H9 (cell line): ENCODE measurements around the gene TMEM115. TPM values are rescaled to one million over a fixed set of nuclear protein-coding genes. Genes with fewer than 3 reads are reported as not detected.

Experiments used
- DNase-seq: peaks from one replicate; pipeline ENCODE4 v3.0.0-alpha.2; 2017
- H2AFZ ChIP-seq: one replicate; pipeline ENCODE4 v1.6.1; 2013; ENCODE audit warnings: mild to moderate bottlenecking, low read length, control low read depth, moderate library complexity
- H2AK5ac ChIP-seq: 2 replicates; pipeline ENCODE4 v1.6.1; 2013; ENCODE audit warnings: low read length, control low read depth, mixed read lengths; ENCODE audit not compliant: insufficient read length
- H2BK120ac ChIP-seq: one replicate; pipeline ENCODE4 v1.6.1; 2013; ENCODE audit warnings: low read depth, mild to moderate bottlenecking, low read length, control low read depth, inconsistent platforms; ENCODE audit not compliant: poor library complexity, severe bottlenecking
- H2BK12ac ChIP-seq: 2 replicates; pipeline ENCODE4 v1.6.1; 2013; ENCODE audit warnings: low read length, control low read depth, mixed read lengths, low read depth; ENCODE audit not compliant: insufficient read length
- H2BK15ac ChIP-seq: 2 replicates; pipeline ENCODE4 v1.6.1; 2013; ENCODE audit warnings: low read depth, low read length, control low read depth
- H2BK20ac ChIP-seq: one replicate; pipeline ENCODE4 v1.6.1; 2013; ENCODE audit warnings: low read depth, mild to moderate bottlenecking, low read length, control low read depth, inconsistent platforms; ENCODE audit not compliant: poor library complexity, severe bottlenecking
- H2BK5ac ChIP-seq: 2 replicates; pipeline ENCODE4 v1.6.1; 2013; ENCODE audit warnings: low read length, control low read depth, mixed read lengths; ENCODE audit not compliant: insufficient read length
- H3K14ac ChIP-seq: 2 replicates; pipeline ENCODE4 v1.6.1; 2013; ENCODE audit warnings: low read length, control low read depth; ENCODE audit not compliant: insufficient read depth
- H3K18ac ChIP-seq: 2 replicates; pipeline ENCODE4 v1.6.1; 2013; ENCODE audit warnings: low read depth, mild to moderate bottlenecking, mixed read lengths, low read length, control low read depth; ENCODE audit not compliant: insufficient read length
- H3K23ac ChIP-seq: 2 replicates; pipeline ENCODE4 v1.6.1; 2013; ENCODE audit warnings: low read length, control low read depth, mixed read lengths, low read depth; ENCODE audit not compliant: insufficient read length
- H3K23me2 ChIP-seq: 2 replicates; pipeline ENCODE4 v1.6.1; 2013; ENCODE audit warnings: low read depth, mild to moderate bottlenecking, mixed read lengths, low read length, control low read depth; ENCODE audit not compliant: insufficient read length, poor library complexity, severe bottlenecking
- H3K27ac ChIP-seq: 2 replicates; pipeline ENCODE4 v1.5.1; 2013; ENCODE audit warnings: low read length, control low read depth, mixed read lengths, low read depth; ENCODE audit not compliant: insufficient read length
- H3K27me3 ChIP-seq: 2 replicates; pipeline ENCODE4 v1.6.1; 2013; ENCODE audit warnings: low read length, control low read depth, inconsistent platforms; ENCODE audit not compliant: insufficient read depth
- H3K4ac ChIP-seq: 2 replicates; pipeline ENCODE4 v1.6.1; 2013; ENCODE audit warnings: low read depth, mild to moderate bottlenecking, control low read depth, inconsistent platforms, low read length, moderate library complexity
- H3K4me1 ChIP-seq: 2 replicates; pipeline ENCODE4 v1.6.1; 2013; ENCODE audit warnings: low read length, control low read depth, inconsistent platforms; ENCODE audit not compliant: insufficient read depth
- H3K4me2 ChIP-seq: 2 replicates; pipeline ENCODE4 v1.6.1; 2013; ENCODE audit warnings: low read length, control low read depth, mixed read lengths; ENCODE audit not compliant: insufficient read length, insufficient read depth
- H3K56ac ChIP-seq: 2 replicates; pipeline ENCODE4 v1.6.1; 2013; ENCODE audit warnings: low read depth, mild to moderate bottlenecking, mixed read lengths, low read length, control low read depth; ENCODE audit not compliant: insufficient read length
- H3K79me1 ChIP-seq: 2 replicates; pipeline ENCODE4 v1.6.1; 2013; ENCODE audit warnings: low read depth, mild to moderate bottlenecking, moderate library complexity, low read length, control low read depth, inconsistent platforms; ENCODE audit not compliant: insufficient read depth, poor library complexity, severe bottlenecking
- H3K79me2 ChIP-seq: 2 replicates; pipeline ENCODE4 v1.6.1; 2013; ENCODE audit warnings: low read length, control low read depth, inconsistent platforms; ENCODE audit not compliant: insufficient read depth
- H3K9ac ChIP-seq: 2 replicates; pipeline ENCODE4 v1.6.1; 2013; ENCODE audit warnings: low read length, control low read depth, mixed read lengths; ENCODE audit not compliant: insufficient read length; ENCODE audit errors: extremely low read depth
- H3K9me3 ChIP-seq: one replicate; pipeline ENCODE4 v1.6.1; 2013; ENCODE audit warnings: low read depth, low read length, inconsistent platforms; ENCODE audit not compliant: control insufficient read depth
- H3T11ph ChIP-seq: one replicate; pipeline ENCODE4 v1.6.1; 2013; ENCODE audit warnings: mild to moderate bottlenecking, low read length, control low read depth, inconsistent platforms
- H4K20me1 ChIP-seq: one replicate; pipeline ENCODE4 v1.6.1; 2013; ENCODE audit not compliant: control insufficient read depth, insufficient read length, insufficient read depth
- H4K5ac ChIP-seq: 2 replicates; pipeline ENCODE4 v1.6.1; 2013; ENCODE audit warnings: low read depth, mild to moderate bottlenecking, mixed read lengths, low read length, control low read depth; ENCODE audit not compliant: insufficient read length
- H4K8ac ChIP-seq: replicated peaks from 2 replicates; pipeline ENCODE4 v1.6.1; 2013; ENCODE audit warnings: low read length, control low read depth, mixed read lengths, low read depth; ENCODE audit not compliant: insufficient read length
- H4K91ac ChIP-seq: 2 replicates; pipeline ENCODE4 v1.6.1; 2013; ENCODE audit warnings: low read depth, mild to moderate bottlenecking, moderate library complexity, mixed read lengths, low read length, control low read depth; ENCODE audit not compliant: insufficient read length
- H3K27ac Mint-ChIP-seq, 3 experiments: 2 replicates in 2 of 3; 3 replicates in 1 of 3; pipeline ENCODE4 v1.8.0; 2020 to 2021; ENCODE audit warnings: mixed read lengths in 3 of 3, mild to moderate bottlenecking in 1 of 3, moderate library complexity in 1 of 3
- H3K27me3 Mint-ChIP-seq: 2 replicates; pipeline ENCODE4 v1.8.0; 2021; ENCODE audit warnings: low read depth, mild to moderate bottlenecking, moderate library complexity, mixed read lengths
- H3K36me3 Mint-ChIP-seq, 3 experiments: 2 replicates in 2 of 3; 3 replicates in 1 of 3; pipeline ENCODE4 v1.8.0; 2020 to 2021; ENCODE audit warnings: low read depth in 3 of 3, mixed read lengths in 3 of 3; ENCODE audit not compliant: insufficient read depth in 1 of 3
- H3K4me1 Mint-ChIP-seq, 2 experiments: 2 replicates each; pipeline ENCODE4 v1.8.0; 2020; ENCODE audit warnings: mixed read lengths in 2 of 2
- H3K4me3 Mint-ChIP-seq, 2 experiments: 2 replicates in 1 of 2; 3 replicates in 1 of 2; pipeline ENCODE4 v1.8.0; 2020 to 2021; ENCODE audit warnings: mild to moderate bottlenecking in 2 of 2, mixed read lengths in 2 of 2, moderate library complexity in 1 of 2
- H3K9me3 Mint-ChIP-seq, 2 experiments: 2 replicates in 1 of 2; 3 replicates in 1 of 2; pipeline ENCODE4 v1.8.0; 2020; ENCODE audit warnings: mild to moderate bottlenecking in 2 of 2, mixed read lengths in 2 of 2, moderate library complexity in 1 of 2
- CTCF ChIP-seq: fragments of 200-600 bp; sonication (generic); conservative IDR thresholded peaks from 3 replicates; pipeline ENCODE4 v1.8.0; 2021; ENCODE audit warnings: antibody characterized with exemption, mild to moderate bottlenecking
- WGBS: extraction: QIAGEN DNeasy Blood & Tissue Kit; methylation state at CpG from one replicate; pipeline ENCODE4 v1.1.7; 2013; ENCODE audit warnings: missing lambda C conversion rate, low lambda C conversion rate, mixed read lengths; ENCODE audit not compliant: insufficient read length; ENCODE audit errors: extremely low coverage; 5-methylcytosine and 5-hydroxymethylcytosine counted together
- total RNA-seq: library from RNA; stranded (reverse); gene quantifications from 2 replicates; pipeline ENCODE4 v1.2.1, GENCODE V29; 2021

The TMEM115 gene
- total RNA-seq, 1 experiment from 2014 or later = 32.3 TPM

DNA sequence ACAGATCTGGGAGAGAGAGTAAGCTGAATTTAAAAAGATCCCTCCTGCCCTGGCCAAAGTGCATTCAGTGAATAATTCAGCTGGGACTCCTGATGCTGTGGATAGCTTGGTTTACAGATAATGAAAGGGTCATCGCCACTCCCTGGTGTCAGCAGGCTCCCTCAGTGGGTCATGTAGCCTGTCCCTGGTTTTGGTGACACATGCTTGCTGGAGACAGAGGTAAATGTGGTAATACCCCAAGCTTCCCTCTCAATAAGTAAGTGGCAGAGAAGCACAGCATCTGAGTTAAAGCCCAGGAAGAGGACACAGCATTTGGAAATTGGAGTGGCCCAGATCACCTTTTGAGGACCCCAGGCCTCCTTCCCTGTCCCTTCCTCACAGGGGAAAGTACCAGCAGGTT is 1.8 kb downstream of the TMEM115 start:
- Histone ChIP-seq H3K27ac (no peak overlapping the region), H3K23ac (no peak overlapping the region), H2BK5ac (no peak overlapping the region), H3K4me2 (peak overlapping the region; percentile 80), H3T11ph (no peak overlapping the region), H3K23me2 (peaks cover 5% of the 10 kb centered on the region), H4K5ac (no peak overlapping the region), H3K79me1 (peaks cover 6% of the 10 kb centered on the region), H3K79me2 (peaks cover 9% of the 10 kb centered on the region; the same call in 1 of the 2 replicates), H2AK5ac (no peak overlapping the region), H4K91ac (no peak overlapping the region), H2BK20ac (no peak overlapping the region), H2BK120ac (no peak overlapping the region), H3K4me1 (peaks cover 4% of the 10 kb centered on the region; the same call in 1 of the 2 replicates), H2BK15ac (no peak overlapping the region), H4K20me1 (no peaks in the 10 kb centered on the region), H3K4ac (no peak overlapping the region), H3K14ac (no peak overlapping the region), H3K27me3 (no peaks in the 10 kb centered on the region), H2BK12ac (no peak overlapping the region), H3K18ac (no peak overlapping the region), H3K56ac (no peak overlapping the region), H2AFZ (no peak overlapping the region), H3K9ac (peak overlapping the region; percentile 27), H3K9me3 (no peaks in the 10 kb centered on the region), H4K8ac (no peak overlapping the region)
- TF ChIP-seq CTCF = no peak
- Mint-ChIP-seq H3K27me3 (no peaks in the 10 kb centered on the region; the same call in 1 of the 2 replicates), H3K36me3 (peaks cover 13 to 28% (median 27%) of the 10 kb centered on the region in 3 experiments), H3K9me3 (no peaks in the 10 kb centered on the region), H3K4me3 (peak overlapping the region; percentile 91 to 95), H3K4me1 (peaks cover 28 to 30% of the 10 kb centered on the region in 2 experiments), H3K27ac (no peak overlapping the region)
- no peak for DNase-seq
- WGBS = no CpG with 5 or more reads among the region's 1 CpG
